Keratinocyte (primary cell): ENCODE data around the gene PLA2G2C.

Source experiments
- CTCF ChIP-seq, 3 experiments: IDR thresholded peaks in 1 of 3; conservative IDR thresholded peaks in 1 of 3; optimal IDR thresholded peaks in 1 of 3; 2 replicates in 2 of 3; 3 replicates in 1 of 3; pipeline versions ENCODE3 to v1.5.1; 2011; ENCODE audit warnings: low read length in 3 of 3, mild to moderate bottlenecking in 3 of 3, moderate library complexity in 2 of 3, control low read depth in 1 of 3, inconsistent platforms in 1 of 3; ENCODE audit not compliant: insufficient read depth in 2 of 3; ENCODE audit errors: extremely low read depth in 1 of 3
- EZH2 ChIP-seq: IDR thresholded peaks from one replicate; pipeline ENCODE4 v1.6.1; 2012; ENCODE audit warnings: inconsistent platforms, mild to moderate bottlenecking, low read length, moderate library complexity

DNA sequence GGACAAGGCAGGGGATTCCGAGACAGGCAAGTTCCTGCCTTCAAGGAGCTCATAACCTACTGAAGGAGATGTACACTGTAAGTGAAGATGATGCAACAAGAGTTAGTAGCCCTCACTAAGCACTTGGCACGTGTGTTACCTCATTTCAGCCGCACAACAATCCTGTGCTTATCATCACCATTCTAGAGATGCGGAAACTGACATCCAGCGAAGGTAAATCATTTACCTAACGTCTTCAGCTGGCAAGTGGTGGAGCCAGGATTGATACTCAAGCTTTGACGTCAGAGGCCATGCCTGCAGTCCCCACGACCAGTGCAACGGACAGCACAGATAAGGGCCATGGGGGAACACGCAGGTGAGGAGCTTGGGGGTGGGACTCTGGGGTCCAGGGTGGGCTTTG, 3.3 kb downstream of the PLA2G2C start:
- TF ChIP-seq CTCF (optimal IDR thresholded peaks at IDR 0.05 in 1 of 3, IDR thresholded peaks at IDR 0.05 in 1 of 3, conservative IDR thresholded peaks at IDR 0.05 in 1 of 3; ENCODE audit: extremely low read depth in 1 of 3, insufficient read depth in 2 of 3, low read length in 3 of 3) (no peak), EZH2 (no peak)
